Activated CD4-positive, alpha-beta T cell treated with anti-CD3 and anti-CD28 coated beads for 36 hours (primary cell): ENCODE measurements around the gene ARID1B. TPM values are rescaled to one million over a fixed set of nuclear protein-coding genes. Genes with fewer than 3 reads are reported as not detected.
A peak's percentile ranks its signal among the peaks of the same experiment; 100 is the strongest.

ENCODE experiments used
- ATAC-seq: fragments of 200-7000 bp; cut with Tn5 transposase; one replicate; pipeline ENCODE4 v1.10.0; 2021; ENCODE audit warnings: mild to moderate bottlenecking, moderate library complexity
- CTCF ChIA-PET: fragments of 350-600 bp; sonication (Branson Sonifier 250); formaldehyde crosslinking; loops from one replicate; lab custom pipeline; 2021; ENCODE audit warnings: antibody characterized with exemption; lab: Charles Lee
- POLR2A ChIA-PET: fragments of 350-600 bp; sonication (Branson Sonifier 250); formaldehyde crosslinking; loops from one replicate; lab custom pipeline; 2021; ENCODE audit warnings: antibody characterized with exemption, inconsistent platforms; lab: Charles Lee
- DNase-seq: peaks from one replicate; pipeline ENCODE4 v3.0.0-alpha.2; 2020
- H3K27ac Mint-ChIP-seq: one replicate; pipeline ENCODE4 v1.8.0; 2021; ENCODE audit warnings: mixed read lengths
- H3K27me3 Mint-ChIP-seq: one replicate; pipeline ENCODE4 v1.8.0; 2021; ENCODE audit warnings: mixed read lengths
- H3K36me3 Mint-ChIP-seq: one replicate; pipeline ENCODE4 v1.8.0; 2021; ENCODE audit warnings: low read depth, mixed read lengths
- H3K4me1 Mint-ChIP-seq: one replicate; pipeline ENCODE4 v1.8.0; 2021; ENCODE audit warnings: mixed read lengths
- H3K4me3 Mint-ChIP-seq: one replicate; pipeline ENCODE4 v1.8.0; 2021; ENCODE audit warnings: mild to moderate bottlenecking, moderate library complexity, mixed read lengths
- H3K9me3 Mint-ChIP-seq: one replicate; pipeline ENCODE4 v1.8.0; 2021; ENCODE audit warnings: low read depth, mixed read lengths
- intact Hi-C, 2 experiments: fragments of 100-400 bp; cut with DNase I in 1 of 2; cut with micrococcal nuclease in 1 of 2; formaldehyde crosslinking; loops; one replicate each; pipeline versions ENCODE4 v1.14.2 to v1.15.1; 2022 to 2024; cut with DNase I, micrococcal nuclease
- total RNA-seq, 2 experiments: library from RNA; stranded (reverse); gene quantifications; one replicate each; pipeline ENCODE4 v1.2.3, GENCODE V29; 2021

The ARID1B gene
- total RNA-seq, 2 experiments from 2014 or later: 42.2 to 53.6 TPM

DNA sequence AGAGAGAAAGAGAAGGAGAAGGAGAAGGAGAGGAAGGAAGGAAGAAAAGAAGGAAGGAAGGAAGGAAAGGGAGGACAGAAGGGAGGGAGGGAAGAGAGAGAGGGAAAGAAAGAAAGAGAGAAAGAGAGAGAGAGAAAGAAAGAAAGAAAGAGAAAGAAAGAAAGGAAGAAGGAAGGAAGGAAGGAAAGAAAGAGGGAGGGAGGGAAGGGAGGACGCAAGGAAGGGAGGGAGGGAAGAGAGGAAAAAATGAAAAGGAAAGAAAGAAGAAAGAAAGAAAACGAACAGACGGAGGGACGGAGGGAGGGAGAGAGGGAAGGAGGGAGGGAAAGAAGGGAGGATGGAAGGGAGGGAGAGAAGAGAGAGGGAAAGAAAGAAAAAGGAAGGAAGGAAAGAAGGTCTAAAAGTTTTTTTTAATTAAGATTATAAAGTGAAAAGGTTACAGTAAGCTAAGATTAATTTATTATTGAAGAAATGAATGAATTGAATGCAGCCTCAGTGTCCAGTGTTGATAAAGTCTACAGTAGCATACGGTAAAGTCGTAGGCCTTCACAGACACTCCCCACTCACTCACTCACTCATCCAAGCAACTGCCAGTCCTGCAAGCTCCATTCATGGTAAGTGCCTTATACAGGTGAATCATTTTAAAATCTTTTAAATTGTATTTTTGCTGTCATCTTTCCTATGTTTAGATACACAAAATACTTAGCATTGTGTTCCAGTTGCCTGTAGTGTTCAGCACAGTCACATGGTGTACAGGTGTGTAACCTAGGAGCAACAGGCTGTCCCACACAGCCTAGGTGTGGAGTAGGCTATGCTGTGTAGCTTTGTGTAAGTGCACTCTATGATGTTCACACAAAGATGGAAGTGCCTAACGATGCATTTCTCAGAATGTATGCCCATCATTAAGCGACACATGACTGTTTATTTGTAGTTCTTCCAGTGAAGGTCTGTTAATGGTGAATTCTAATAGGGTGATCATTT lies 20.3 kb upstream of the ARID1B start:
- DNase-seq (no peak), ATAC-seq (no peak)
- Mint-ChIP-seq H3K36me3 (no peaks in the 10 kb centered on the region), H3K4me3 (no peak overlapping the region), H3K9me3 (no peaks in the 10 kb centered on the region), H3K27me3 (peaks cover 8% of the 10 kb centered on the region), H3K27ac (no peak overlapping the region), H3K4me1 (no peaks in the 10 kb centered on the region)
- CTCF ChIA-PET: interaction anchor here (0.6 to 0.7 kb wide), 2 partner anchors 1057 to 1179 kb away, joined by 3 to 5 read pairs; no protein-coding TSS in a partner anchor
- POLR2A ChIA-PET: no interaction called here
- intact Hi-C loops: no loop called here

DNA sequence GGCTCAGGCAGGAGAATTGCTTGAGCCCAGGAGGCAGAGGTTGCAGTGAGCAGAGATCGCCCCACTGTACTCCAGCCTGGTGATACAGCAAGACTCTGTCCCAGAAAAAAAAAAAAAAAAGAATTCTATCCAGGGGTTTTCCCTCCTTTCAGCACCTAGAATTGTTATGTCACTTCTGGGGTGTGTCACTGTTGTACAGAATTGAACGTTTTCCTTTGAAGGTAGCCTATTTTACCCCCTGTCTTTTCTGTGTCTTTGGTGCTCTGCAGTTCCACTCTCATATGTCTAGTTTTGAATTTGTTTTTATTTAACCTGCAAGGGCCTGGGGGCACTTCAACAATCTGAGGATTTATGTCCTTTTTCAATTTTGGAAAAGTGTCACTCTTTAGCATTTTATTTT lies 19.3 kb upstream of the ARID1B start:
- ATAC-seq (peak; percentile 16), DNase-seq (no peak)
- intact Hi-C loops: no loop called here
- CTCF ChIA-PET: no interaction called here
- Mint-ChIP-seq H3K27ac (no peak overlapping the region), H3K9me3 (no peaks in the 10 kb centered on the region), H3K36me3 (no peaks in the 10 kb centered on the region), H3K27me3 (peaks cover 8% of the 10 kb centered on the region), H3K4me3 (no peak overlapping the region), H3K4me1 (no peaks in the 10 kb centered on the region)
- POLR2A ChIA-PET: no interaction called here

DNA sequence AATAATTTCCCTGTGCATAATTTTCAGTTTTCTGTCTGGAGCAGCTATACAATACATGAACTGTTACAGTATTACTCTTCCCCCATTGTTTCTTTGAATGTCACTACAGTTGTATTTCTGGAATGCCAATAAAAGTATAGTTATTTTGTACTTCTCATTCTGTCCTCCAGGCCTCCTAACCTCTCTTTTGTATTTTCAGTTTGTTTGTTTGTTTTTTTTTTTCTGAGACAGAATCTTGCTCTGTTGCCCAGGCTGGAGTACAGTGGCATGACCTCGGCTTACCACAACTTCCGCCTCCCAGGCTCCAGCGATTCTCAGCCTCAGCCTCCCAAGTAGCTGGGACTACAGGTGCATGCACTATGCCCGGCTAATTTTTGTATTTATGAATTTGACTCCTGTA lies 16.8 kb upstream of the ARID1B start:
- POLR2A ChIA-PET: no interaction called here
- CTCF ChIA-PET: no interaction called here
- ATAC-seq (no peak), DNase-seq (no peak)
- Mint-ChIP-seq H3K9me3 (no peaks in the 10 kb centered on the region), H3K4me1 (no peaks in the 10 kb centered on the region), H3K36me3 (no peaks in the 10 kb centered on the region), H3K27me3 (peaks cover 8% of the 10 kb centered on the region), H3K27ac (no peak overlapping the region), H3K4me3 (no peak overlapping the region)
- intact Hi-C loops: no loop called here

DNA sequence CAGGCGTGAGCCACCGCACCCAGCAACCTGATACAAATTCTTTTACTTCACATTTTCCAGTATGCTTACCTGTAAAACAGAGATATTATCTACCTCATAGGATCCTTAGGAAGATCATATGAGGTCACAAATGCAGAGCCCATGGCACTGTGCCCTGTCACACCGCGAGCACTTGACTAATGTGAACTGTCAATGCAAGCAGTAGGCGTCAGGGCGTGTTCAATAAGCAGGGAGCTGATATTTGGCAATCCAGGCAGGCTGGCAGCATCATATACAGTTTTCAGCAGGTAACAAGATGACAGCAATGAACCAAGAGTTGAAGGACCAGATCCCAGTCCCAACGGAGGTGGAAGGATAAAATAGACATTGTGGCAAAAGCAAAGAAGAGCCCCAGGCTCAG lies 14.6 kb upstream of the ARID1B start:
- Mint-ChIP-seq H3K4me1 (peaks cover 2% of the 10 kb centered on the region), H3K4me3 (no peak overlapping the region), H3K27me3 (peaks cover 3% of the 10 kb centered on the region), H3K36me3 (no peaks in the 10 kb centered on the region), H3K27ac (no peak overlapping the region), H3K9me3 (no peaks in the 10 kb centered on the region)
- ATAC-seq: no peak
- POLR2A ChIA-PET: no interaction called here
- CTCF ChIA-PET: no interaction called here
- intact Hi-C loops: no loop called here
- no peak for DNase-seq

DNA sequence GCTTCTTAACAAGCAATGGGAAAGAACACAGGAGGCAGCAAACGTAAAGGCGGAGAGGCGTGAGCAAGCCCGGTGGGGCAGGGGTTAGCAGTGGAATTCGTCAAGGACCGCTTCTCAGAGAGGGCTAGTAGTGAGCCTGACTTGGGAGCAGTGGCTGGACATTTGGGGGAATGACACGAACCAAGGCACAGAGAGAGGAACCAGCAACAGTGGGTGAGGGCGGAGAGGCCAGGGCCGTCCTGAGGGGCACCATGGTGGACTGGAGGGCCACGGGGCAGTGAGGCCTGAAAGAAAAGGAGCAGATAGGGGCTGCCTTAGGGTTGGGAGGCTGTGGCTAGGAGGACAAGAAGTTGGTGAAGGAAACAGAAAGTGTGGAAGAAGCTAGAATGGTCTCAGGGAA lies 12.1 kb upstream of the ARID1B start:
- Mint-ChIP-seq H3K4me1 (peaks cover 9% of the 10 kb centered on the region), H3K9me3 (no peaks in the 10 kb centered on the region), H3K4me3 (no peak overlapping the region), H3K36me3 (no peaks in the 10 kb centered on the region), H3K27me3 (no peaks in the 10 kb centered on the region), H3K27ac (no peak overlapping the region)
- CTCF ChIA-PET: no interaction called here
- POLR2A ChIA-PET: no interaction called here
- intact Hi-C loops: no loop called here
- DNase-seq: no peak
- ATAC-seq: no peak

DNA sequence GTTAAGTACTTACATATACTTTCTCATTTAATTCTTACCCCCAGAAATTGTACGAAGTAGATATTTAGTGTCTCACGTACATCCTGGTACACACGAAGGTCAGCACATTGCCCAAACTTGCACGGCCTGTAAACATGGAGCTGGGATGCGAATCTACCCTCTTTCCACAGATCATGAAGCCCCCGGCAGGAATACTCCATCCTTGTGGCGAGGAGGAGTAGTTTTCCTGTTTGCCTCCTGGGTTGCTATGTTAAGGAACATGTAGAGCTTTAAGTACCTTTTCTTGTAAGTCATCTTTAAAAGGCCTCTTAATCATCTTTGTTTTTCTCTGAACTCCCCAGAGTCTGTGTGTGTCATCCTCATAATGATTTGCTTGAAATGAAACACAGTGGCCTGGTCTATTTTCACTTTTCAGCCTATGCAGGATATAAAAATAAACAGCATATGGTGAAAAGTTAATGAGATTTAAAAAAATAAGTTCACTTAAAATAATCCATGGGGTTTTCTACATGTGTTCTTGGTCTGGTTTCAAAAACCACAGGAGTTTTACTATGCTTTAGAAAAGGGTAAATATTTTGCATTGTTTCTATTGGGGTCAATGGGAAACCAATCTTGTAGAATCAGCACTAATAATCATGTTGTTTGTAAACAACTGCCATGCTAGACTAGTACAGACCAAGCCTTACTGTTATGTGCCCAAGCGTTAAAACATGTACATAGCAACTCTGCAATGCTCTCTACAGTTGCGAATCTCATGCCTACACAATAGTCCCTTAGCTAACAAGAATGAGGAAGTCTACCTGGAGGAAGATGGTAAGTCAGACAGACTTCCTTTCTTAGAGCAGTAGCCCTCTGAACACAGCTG lies 9.3 kb upstream of the ARID1B start:
- H3K27me3 Mint-ChIP-seq: no peaks in the 10 kb centered on the region
- POLR2A ChIA-PET: no interaction called here
- peaks cover 9% of the 10 kb centered on the region for H3K4me1 Mint-ChIP-seq
- CTCF ChIA-PET: interaction anchor here (0.6 kb wide), 2 partner anchors 109 to 485 kb away, joined by 3 read pairs; no protein-coding TSS in a partner anchor
- peak overlapping the region; percentile 64 for H3K27ac Mint-ChIP-seq
- DNase-seq (no peak), ATAC-seq (peak; percentile 65)
- intact Hi-C loops: no loop called here
- H3K4me3 Mint-ChIP-seq: no peak overlapping the region
- no peaks in the 10 kb centered on the region for H3K9me3 Mint-ChIP-seq
- no peaks in the 10 kb centered on the region for H3K36me3 Mint-ChIP-seq

DNA sequence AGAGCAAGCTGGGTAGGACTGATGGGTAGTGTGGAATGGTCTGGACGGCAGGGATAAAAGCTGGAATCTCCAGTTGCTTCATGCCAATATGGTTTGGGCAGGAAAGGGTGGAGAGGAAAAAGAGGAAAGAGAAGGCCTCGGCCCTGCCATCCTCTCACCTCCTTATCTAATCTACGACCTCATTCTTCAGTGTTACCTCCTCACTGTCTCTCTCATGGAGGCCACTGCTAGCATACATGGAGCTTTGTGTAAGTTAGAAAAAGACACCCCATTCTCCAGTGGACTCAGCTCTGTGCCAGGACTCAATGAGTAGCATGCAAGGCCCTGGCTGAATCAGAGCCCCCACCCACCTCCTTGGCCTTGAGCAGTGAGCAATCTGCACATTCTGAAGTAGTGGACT lies 6.1 kb upstream of the ARID1B start:
- ChIA-PET CTCF (interaction anchor here (1.2 kb wide), 1 partner anchor 85 kb away, joined by 5 read pairs; no protein-coding TSS in a partner anchor), POLR2A (no interaction called here)
- DNase-seq: no peak
- no peaks in the 10 kb centered on the region for H3K27me3 Mint-ChIP-seq
- H3K36me3 Mint-ChIP-seq: no peaks in the 10 kb centered on the region
- intact Hi-C loops: loop anchor here in 1 of 2 experiments (10.0 kb wide), 1 partner anchor 206 kb away; no protein-coding TSS in a partner anchor
- ATAC-seq: no peak
- no peak overlapping the region for H3K4me3 Mint-ChIP-seq
- peaks cover 22% of the 10 kb centered on the region for H3K4me1 Mint-ChIP-seq
- H3K9me3 Mint-ChIP-seq: no peaks in the 10 kb centered on the region
- H3K27ac Mint-ChIP-seq: no peak overlapping the region

DNA sequence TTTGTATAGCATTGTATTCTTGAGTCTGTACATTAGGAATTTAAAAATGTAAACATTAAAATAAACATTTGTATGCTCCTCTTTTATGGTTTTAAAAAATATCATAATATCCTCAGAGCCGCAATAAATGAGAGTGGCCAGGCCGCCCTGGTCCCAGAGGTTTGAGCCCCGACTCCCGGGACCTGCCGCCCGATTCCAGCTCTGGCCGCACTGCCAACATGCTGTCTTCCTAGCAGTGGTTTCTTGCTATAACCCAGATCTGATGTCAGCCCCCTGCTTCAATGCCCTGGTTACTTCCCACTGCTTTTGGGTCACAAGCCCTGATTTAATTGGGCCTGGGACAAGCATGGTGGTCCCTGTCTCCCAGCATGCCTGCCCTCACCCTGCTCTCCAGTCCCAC lies 5.4 kb upstream of the ARID1B start:
- no peaks in the 10 kb centered on the region for H3K36me3 Mint-ChIP-seq
- CTCF ChIA-PET: no interaction called here
- ATAC-seq (no peak), DNase-seq (no peak)
- H3K4me3 Mint-ChIP-seq: no peak overlapping the region
- H3K4me1 Mint-ChIP-seq: peaks cover 22% of the 10 kb centered on the region
- POLR2A ChIA-PET: no interaction called here
- intact Hi-C loops: loop anchor here in 1 of 2 experiments (10.0 kb wide), 1 partner anchor 207 kb away; no protein-coding TSS in a partner anchor
- no peaks in the 10 kb centered on the region for H3K27me3 Mint-ChIP-seq
- H3K27ac Mint-ChIP-seq: no peak overlapping the region
- no peaks in the 10 kb centered on the region for H3K9me3 Mint-ChIP-seq

DNA sequence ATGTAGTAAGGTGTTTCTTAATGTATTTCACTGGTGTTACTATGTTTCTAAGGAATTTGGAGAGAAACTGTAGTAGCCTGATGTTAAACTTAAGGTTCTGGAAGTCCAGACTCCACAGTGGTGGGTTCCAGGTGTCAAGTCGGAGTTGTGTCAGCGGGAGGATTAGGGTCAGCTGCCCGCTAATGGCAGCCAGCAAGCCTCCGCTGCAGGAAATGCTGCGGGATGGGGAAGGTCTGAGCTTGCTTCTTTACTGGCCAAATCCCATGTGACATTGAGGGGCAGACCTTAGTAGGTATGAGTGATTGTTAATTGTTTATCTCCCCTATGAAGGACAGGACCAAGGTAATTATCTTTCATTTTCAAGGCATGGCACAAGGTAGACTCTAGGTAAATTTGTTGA lies 3.7 kb upstream of the ARID1B start:
- Mint-ChIP-seq H3K4me3 (no peak overlapping the region), H3K9me3 (no peaks in the 10 kb centered on the region), H3K27me3 (no peaks in the 10 kb centered on the region), H3K4me1 (peaks cover 13% of the 10 kb centered on the region), H3K36me3 (no peaks in the 10 kb centered on the region), H3K27ac (no peak overlapping the region)
- ATAC-seq: no peak
- intact Hi-C loops: loop anchor here in 1 of 2 experiments (10.0 kb wide), 1 partner anchor 209 kb away; no protein-coding TSS in a partner anchor
- ChIA-PET CTCF (no interaction called here), POLR2A (no interaction called here)
- DNase-seq: no peak

DNA sequence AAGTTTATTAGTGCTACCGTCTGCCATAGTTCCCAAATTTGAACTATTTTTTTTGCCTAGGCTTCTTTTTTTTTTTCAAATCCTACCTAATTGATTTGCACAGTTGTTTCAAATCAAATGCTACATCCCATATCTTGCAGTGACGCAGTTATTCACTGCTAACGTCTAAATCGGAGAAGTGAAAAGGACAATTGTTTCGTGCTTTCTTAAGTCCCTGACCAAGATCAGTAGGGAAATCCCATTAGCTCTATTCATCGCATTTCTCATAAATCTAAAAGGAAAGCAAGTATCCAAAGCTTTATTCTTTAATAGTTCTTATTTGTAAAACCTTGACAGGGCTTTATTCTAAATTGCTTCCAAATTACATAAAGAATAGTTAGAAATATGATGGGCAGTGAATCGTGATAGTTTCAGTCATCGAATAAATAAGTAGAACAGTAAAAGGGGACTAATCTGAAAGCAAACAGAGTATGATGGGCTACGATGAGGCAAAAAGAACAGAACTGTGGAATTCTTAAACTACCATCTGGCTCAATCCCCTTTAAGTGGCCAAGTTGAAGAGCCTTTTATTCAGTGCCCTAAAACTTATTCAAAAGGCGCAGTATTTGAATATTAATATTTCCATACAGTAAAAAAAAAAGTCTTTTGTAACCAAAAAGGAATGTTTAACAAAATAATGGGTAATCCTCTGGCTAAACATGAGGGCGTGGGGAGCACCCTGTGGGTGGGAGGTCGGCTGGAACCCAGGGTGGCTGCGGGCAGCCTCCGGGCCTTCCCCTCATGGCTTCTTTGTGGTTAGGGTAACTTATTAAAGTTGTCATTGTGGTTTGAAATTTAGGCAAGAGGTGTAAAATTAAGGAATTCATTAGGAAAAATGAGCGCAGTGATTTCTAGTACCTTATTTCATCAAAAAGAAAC lies 3.0 kb upstream of the ARID1B start:
- Mint-ChIP-seq H3K4me1 (peaks cover 13% of the 10 kb centered on the region), H3K27ac (no peak overlapping the region), H3K36me3 (no peaks in the 10 kb centered on the region), H3K9me3 (no peaks in the 10 kb centered on the region), H3K4me3 (no peak overlapping the region), H3K27me3 (no peaks in the 10 kb centered on the region)
- no peak for ATAC-seq
- POLR2A ChIA-PET: no interaction called here
- DNase-seq: no peak
- CTCF ChIA-PET: no interaction called here
- intact Hi-C loops: loop anchor here in 1 of 2 experiments (10.0 kb wide), 1 partner anchor 209 kb away; no protein-coding TSS in a partner anchor
